ENCODE data around the gene DUS1L.

The DUS1L gene

DNA sequence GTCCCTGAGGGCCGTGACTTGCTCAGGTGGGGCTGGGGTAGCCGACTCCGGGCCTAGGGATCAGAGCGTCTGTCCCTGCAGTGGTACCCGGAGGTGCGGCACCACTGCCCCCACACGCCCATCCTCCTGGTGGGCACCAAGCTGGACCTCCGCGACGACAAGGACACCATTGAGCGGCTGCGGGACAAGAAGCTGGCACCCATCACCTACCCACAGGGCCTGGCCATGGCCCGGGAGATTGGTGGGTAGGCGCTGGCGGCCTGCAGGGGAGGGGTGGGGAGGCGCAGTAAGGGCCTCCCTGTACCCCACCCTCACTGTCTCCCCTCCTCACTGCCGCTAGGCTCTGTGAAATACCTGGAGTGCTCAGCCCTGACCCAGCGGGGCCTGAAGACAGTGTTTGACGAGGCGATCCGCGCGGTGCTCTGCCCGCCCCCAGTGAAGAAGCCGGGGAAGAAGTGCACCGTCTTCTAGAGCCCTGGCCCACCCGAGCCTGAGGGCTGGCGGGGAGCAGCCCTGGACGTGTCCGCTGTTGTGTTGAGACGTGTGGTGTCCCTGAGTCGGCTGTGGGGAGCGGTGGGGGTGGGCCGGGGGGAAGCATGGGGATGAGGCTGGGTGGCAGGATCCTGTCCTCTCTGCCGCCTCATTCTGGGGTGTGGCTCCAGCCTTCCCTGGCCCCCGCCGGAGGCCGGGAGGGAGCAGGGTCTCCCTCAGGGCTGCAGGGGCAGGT is 32.1 kb downstream of the DUS1L start:
- H3K4me3 ChIP-seq (ENCODE audit: low read depth, low read length), result no peak overlapping the region
- no peak for TF ChIP-seq CTCF (IDR thresholded peaks at IDR 0.05; ENCODE audit: low read depth, low read length, missing control alignments)
- no peak for DNase-seq (ENCODE audit: low read depth)

GRCh38 chr17:82031885-82032627 is 33.5 kb downstream of the DUS1L start:
- DNase-seq (ENCODE audit: low read depth), result no peak
- TF ChIP-seq CTCF (IDR thresholded peaks at IDR 0.05; ENCODE audit: low read depth, low read length, missing control alignments), result no peak
- H3K4me3 ChIP-seq (ENCODE audit: low read depth, low read length), result peak overlapping the region; percentile 14; the same call in 1 of the 2 replicates

GRCh38 chr17:82031303-82031884 is 34.2 kb downstream of the DUS1L start, which contains the start of gene RAC3:
Gene RAC3 (plus strand): TSS chr17:82031678. CDS start chr17:82031762, 84 bp downstream.
- DNase-seq (ENCODE audit: low read depth), result no peak
- TF ChIP-seq CTCF (IDR thresholded peaks at IDR 0.05; ENCODE audit: low read depth, low read length, missing control alignments), result no peak
- peak within 1 kb of the TSS; percentile 33 for H3K4me3 ChIP-seq (ENCODE audit: low read depth, low read length)

DNA sequence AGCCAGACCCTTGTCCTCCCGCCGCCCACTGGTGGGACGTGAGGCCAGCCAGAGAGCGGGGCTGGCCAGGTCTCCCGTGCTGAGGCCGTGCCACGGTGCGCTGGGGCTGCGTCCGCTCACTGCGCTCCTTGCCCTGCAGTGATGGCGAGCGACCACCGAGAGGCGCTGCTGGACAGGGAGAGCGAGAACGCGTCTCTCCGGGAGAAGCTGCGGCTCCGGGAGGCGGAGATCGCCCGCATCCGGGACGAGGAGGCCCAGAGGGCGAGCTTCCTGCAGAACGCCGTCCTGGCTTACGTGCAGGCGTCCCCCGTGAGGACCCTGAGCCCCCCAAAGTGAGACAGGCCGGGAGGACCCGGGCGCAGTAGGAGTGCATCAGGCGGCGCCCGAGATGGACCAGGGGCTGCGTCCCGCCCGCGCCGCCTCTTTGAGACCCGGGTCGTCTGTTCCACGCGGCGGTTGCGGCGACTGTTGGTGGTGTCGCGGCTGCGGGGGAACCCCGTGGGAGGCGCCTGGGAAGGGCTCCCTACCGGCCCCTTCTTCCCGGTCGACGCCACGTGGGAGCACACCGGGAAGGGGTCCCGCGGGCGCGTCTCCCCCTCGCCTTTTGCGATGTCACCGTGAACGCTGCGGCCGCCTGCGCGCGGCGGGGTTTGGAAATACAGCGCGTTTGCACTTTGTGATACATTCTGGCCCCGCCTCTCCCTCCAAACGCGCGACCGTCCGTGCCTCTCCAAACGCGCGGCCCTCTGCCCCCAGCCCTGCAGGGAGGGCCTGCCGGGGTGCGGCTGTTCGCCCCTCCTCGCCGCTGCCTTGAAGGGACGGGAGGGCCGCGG is 34.9 kb downstream of the DUS1L start:
- no peak for DNase-seq (ENCODE audit: low read depth)
- H3K4me3 ChIP-seq (ENCODE audit: low read depth, low read length), result peak overlapping the region; percentile 33
- TF ChIP-seq CTCF (IDR thresholded peaks at IDR 0.05; ENCODE audit: low read depth, low read length, missing control alignments), result peak; percentile 86

DNA sequence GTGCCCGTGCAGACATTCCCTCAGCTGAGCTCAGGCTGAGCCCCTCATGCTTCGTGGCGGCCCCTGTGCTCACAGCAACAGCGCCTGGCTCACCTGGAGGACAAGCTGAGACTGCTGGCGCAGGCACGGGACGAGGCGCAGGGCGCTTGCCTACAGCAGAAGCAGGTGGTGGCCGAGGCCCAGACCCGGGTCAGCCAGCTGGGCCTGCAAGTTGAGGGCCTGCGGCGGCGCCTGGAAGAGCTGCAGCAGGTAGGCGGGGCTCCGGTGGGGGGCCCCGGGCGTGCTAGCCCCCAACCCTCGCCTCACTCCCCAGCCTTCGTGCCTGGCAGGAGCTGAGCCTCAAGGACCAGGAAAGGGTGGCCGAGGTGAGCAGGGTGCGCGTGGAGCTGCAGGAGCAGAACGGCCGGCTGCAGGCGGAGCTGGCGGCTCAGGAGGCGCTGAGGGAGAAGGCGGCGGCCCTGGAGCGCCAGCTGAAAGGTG is 35.6 kb downstream of the DUS1L start:
- TF ChIP-seq CTCF (IDR thresholded peaks at IDR 0.05; ENCODE audit: low read depth, low read length, missing control alignments), result no peak
- DNase-seq (ENCODE audit: low read depth), result no peak
- no peak overlapping the region for H3K4me3 ChIP-seq (ENCODE audit: low read depth, low read length)

DNA sequence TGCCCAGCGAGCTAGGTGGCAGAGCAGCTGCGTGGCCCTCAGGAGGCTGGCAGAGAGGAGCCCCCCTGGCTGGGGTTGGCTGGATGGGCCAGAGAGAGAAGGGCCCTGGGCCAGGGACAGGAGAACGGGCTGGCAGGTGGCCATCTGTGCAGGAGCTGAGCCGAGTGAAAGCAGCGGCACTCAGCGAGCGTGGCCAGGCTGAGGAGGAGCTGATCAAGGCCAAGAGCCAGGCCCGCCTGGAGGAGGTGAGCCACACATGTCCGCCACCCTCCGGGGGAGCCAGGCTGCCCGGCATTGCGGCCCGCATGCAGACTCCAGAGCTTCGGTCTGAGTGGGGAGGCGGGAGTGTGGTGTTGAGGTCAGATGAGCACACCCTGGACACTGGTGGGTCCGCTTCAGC is 36.2 kb downstream of the DUS1L start:
- DNase-seq (ENCODE audit: low read depth), result no peak
- no peak for TF ChIP-seq CTCF (IDR thresholded peaks at IDR 0.05; ENCODE audit: low read depth, low read length, missing control alignments)
- H3K4me3 ChIP-seq (ENCODE audit: low read depth, low read length), result no peak overlapping the region
